NAMALWA (cell line): ENCODE measurements around the gene ARHGEF7.

Experiments used
- DNase-seq: peaks from one replicate; pipeline ENCODE4 v3.0.0-alpha.2; 2015; ENCODE audit warnings: low spot score

ARHGEF7 gene

DNA sequence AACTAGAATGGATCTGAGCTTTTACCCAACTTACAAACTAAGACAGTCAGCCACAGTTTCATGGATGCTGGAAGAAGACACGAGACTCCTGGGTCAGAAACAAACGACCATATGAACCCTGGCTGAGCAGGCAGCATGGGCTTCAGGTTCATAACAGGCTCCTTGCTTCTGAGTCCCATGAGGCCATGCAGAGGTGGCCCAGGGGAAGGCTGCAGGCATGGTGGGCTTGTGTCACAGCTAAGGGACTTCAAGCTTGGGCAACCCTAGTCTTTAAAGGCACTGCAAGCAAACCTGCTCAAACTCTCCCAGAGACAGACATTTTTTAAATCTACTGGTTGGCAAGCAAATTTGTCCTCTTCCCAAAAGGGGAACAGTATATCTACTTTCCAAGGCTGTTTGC lies 5.1 kb upstream of the ARHGEF7 start:
- DNase-seq: no peak

DNA sequence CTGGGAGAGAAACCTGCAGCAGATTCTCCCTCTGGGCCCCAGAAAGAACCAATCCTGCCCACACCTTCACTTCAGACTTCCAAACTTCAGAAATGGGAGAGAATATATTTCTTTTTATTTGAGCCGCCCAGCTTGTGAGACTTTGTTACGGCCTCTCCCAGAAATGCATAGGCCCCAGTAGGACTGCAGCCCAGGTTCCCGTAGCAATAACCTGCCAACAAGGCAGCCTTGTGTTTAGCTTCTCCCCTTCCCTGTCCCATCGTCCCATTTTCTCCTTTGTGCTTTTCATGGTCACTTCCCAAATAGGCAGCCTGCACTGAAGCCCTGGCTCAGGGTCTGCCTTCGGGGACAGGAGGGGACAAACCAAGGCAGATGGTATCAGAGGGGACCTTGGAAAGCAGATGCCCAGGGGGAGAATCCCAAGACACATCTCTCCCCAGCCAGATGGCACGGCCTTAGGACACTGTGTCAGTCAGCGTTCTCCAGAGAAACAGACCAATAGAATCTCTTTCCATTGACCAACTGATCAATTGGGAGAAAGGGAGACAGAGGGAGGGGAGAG lies 3.7 kb upstream of the ARHGEF7 start:
- no peak for DNase-seq

DNA sequence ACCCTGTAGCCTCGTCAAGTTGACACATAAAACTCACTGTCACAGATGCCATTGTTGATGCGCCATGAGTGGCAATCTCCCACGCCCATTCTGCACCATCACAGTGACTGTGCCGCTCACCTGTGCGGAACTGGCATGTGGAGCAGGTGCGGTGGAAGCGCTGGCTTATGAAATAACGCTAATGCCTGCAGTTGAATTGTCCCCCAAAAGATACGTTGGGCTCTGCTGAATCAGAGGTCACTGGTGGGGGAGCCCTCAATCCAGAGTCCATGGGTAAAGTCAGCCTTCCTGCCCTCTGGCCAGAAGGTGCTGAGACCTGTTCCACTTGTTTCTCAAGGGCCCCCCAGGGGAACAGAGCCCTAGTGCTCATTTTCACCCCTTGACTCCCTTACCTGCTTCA lies 2.9 kb upstream of the ARHGEF7 start:
- DNase-seq: no peak

DNA sequence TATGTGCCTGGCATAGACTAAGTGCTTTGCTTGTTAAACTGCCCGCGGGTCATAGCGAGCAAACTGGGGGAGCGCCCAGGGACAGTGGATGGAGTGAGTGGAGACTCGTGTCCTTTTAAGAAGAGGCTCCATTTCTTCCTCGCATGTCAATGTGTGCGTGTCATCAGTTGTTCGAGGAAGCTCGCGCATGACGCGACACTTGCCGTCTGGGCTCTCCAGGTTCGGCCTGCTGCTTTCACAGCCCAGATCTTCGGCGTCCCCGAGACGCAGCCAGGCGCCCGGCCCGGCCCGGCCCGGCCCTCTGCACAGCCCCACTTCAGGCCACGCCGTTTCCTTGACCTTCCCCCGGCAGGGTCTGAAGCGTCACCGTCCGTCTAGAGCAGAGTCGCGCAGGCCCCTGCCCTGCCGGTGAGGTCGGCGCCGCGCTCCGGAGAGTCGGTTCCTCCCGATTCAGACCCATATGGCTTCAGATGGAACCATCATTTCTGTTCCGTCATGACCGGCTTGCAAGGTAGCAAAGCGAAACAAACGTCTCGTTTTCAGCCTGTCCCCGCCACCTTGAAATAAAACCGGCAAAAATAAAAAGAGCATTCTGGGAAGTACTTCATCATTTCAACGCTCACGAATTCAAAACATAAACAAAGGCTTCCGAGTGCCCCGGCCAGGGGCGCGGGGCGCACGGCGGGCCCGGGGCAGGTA lies 599 bp upstream of the ARHGEF7 start:
- DNase-seq: no peak

DNA sequence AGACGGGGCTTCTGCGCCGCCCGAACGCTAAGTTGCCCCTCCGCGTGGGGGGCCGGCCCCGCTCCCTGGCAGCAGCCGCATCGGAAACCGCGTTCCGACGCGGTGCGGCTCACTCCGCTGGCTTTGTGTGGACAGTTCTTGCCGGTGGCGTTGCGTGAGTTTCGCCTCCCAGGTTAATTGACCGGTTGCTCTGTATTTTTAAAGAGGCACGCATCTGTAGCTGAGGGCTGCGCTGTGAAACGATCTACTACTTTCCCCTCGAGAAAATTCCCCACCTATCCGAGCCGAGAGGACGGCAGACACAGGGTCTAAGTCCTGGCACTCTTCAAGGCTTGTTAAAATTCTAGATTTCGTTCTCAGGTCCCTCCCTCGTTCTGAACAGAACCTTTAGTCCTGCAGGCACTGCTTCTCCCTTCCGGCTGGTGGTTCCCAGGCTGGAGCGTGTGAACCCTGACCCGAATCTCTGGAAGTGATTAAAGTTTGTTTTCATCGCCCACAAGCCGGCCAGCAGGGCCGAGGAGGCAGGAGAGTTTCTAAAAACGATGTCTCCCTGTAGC lies 933 bp downstream of the ARHGEF7 start:
- DNase-seq: no peak

DNA sequence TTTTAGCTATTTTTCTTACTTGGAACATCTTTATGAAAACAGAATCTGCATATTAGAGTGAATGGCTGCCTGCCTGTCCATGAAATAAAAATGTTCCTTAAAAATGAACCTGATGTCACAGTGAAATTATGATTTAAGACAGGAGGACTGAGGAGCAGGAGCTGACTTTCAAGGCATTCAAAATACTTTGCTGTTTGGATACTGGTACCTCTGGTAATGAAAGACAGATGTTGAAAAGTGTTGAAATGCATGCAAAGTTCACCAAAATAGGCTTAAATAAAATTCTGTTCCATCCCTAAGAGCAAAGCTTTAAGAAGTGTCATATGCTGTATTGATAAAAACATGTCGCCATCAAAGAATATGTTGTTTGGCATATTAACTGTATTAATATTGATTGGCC lies 1.7 kb downstream of the ARHGEF7 start:
- DNase-seq: no peak

DNA sequence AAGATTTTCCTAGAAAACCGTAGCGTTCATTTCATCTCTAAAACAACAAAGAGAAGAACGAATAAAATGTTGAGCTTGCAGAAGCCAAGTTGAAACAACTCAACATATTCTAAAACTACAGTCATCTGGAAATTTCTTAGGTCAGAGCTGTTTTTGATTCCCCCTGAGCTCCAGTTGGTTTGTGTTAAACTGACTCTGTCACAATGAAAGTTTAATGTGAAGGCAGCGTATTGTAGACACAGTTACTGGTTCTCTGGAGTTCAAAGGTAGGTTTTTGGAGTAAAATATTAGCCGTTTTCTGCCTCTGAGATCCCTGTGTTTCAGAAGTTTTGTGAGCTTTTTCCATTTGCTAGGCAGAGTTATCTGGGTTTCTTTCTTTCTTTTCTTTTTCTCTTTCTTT lies 2.2 kb downstream of the ARHGEF7 start:
- DNase-seq: no peak

DNA sequence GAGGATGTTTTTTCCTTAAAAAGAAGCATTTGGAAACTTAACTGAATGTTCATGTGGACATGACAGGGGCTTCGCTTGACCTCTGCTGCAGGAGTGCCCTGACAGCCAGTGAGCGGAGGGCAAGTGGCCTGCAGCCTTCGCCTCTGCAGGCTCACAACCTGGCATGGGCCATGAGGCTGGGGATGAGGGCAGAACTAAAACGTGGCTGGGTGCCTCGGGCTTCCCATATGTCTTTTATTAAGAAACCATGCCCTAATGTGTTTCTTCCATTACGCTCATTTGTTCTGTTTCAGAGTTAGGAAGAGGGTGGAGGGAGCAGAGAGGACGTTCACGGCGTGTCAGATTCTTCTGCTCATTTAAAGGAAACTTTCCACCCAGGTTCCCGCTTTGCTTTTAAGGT lies 2.9 kb downstream of the ARHGEF7 start:
- no peak for DNase-seq

DNA sequence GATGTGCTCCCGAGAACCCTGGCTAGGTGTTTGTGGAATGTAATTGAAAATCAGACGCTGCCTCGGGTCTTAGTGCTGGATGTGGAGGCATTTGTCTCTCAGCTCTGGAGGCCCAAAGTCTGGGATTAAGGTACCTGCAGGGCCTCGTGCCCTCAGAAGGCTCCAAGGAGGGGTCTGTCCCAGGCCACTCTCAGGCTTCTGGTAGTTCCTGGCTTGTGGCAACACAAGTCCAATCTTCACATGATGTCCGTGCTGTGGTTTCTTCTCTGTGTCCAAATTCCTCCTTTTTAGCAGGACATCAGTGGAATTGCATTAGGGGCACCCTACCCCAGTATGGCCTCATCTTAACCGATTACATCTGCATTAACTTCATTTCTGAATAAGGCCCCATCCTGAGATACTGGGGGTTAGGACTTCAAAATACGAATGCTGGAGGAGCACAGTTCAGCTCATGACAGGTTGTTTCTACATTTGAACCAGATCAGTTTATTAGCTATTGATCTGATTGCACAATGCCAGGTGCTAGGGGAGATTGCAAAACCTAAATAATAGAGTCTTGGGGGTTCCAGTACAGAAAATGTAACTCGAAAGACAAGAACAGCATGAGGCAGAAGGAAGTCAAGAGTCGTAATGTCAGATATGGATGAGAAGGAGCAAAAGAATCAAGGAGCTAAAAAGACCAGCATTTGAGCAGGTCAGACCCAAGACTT lies 3.9 kb downstream of the ARHGEF7 start:
- no peak for DNase-seq

DNA sequence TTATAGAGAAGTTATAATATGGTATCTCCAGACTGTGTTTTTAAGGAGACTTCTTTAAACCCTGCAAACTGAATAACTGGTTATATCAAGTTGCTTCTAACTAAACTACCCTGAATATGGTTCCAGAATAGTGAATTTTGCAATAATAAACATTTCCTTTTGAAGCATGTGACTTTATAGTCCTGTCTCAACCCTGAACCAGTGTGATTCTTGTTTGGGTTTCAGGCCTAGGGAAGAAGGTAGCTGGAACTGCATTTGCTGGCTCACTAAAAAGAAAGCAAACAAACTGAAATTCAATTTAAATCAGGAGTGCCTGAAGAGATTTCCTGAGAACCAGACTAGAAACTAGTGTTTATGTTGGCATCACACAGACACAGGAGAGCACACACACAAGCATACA lies 4.9 kb downstream of the ARHGEF7 start:
- DNase-seq: no peak

DNA sequence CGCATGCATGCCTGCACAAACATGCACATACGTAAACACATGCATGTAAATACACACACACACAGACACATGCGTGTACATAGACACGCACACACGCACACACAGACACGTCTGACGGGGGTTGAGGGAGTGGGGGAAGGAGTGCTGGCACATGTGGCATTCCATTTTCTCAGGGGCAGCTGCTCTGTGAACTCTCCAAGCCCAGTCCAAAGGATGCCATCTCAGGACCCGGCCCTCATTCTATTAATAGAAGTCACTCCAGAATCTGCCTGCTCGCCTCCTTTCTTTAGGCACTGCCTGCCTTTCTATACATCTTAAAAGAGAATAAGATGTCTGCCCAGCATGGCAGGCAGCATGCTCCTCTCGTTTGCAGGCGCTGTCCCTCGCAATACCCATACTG lies 5.3 kb downstream of the ARHGEF7 start:
- DNase-seq: no peak

DNA sequence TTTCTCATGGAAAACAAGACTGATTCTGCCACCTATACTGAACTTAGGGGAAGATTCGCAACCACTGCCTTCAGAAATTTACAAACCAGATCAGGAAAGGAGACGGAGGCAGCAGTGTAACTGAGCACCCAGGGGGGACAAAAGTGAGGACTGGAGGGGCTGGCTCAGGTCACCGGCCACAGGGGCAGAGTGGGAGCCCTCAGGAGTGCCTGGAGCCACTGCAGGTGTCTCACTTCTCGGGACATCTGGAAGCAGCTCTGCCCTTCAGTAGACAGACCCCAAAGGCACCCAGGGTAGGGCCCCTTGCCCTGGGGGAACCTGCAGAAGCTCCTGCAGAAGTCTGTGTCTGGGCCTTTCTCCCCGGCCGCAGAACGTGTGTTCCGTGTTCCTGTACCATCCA lies 5.8 kb downstream of the ARHGEF7 start:
- no peak for DNase-seq

DNA sequence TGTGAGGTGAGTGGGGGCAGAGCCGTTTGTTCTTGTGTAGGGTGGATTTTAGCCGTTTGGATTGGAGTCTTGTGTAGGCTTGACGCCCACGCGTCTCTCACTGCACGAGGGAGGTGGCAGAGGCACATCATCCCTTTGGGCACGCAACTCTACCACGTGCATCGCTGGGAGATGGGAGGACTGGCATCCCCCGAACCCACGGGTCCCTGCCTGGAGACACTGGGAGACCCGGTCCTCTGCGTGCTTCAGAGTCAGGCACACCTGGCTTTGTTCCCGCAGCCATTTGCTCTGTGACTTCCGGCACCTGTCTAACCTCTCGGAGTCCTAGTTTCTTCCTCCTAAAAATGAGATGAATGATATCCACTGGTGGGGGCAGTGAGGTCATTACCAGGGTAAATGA lies 6.4 kb downstream of the ARHGEF7 start:
- DNase-seq: no peak

DNA sequence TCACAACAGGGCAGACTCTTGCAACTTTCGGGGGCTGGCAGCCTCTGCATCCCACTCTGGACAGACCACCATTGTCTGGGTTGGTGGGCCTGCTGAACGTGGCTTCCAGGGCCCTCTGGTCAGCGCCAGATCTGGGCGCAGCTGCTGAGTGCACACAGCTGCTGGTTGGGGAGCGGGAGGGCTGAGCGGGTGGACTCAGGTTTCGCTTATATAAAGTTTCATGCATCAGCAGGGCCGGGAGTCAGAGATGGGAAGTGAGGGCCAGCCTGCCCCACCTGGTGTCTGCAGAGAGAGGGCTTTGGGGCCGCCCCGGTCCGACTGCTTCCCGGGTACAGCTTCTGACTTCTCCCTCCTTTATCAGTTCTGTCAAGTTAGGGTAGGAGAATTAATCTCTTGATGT lies 6.9 kb downstream of the ARHGEF7 start:
- no peak for DNase-seq

DNA sequence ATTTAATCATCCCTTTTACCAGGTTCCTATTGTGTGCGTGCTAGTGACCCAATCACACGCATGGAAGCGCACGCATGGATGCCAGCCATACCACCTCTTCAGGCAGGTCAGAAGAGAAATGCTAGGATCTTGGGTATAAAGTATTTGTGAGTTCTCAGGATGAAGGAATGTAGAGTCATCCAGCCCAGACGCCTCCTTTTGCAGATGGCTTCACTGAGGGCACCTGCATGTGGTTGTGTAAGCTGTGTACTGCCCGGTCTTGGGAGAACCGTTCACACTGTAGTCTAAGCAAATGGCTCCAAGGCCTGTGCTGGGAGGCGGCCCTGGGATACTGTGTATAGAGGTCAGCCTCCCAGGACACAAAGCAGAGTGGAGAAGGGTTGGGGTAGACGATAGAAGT lies 7.5 kb downstream of the ARHGEF7 start:
- no peak for DNase-seq

DNA sequence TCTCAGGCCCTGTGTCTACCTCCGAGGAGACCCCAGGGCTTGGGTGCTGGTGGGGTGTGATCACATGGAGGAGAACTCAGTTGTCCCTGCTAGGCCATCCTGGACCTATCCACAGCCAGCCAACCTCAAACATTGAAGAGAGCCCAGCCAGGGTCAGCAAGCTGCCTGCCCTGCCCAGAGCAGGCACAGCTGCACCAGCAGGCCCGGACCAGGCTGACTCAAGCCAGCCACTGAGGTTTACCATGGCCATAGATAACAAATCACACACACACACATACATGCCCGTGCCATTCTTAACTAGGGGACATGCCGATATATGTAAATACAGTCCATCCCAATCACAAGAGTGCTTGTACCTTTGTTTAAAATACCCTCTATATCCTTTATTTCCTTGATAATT lies 8.1 kb downstream of the ARHGEF7 start:
- DNase-seq: no peak

DNA sequence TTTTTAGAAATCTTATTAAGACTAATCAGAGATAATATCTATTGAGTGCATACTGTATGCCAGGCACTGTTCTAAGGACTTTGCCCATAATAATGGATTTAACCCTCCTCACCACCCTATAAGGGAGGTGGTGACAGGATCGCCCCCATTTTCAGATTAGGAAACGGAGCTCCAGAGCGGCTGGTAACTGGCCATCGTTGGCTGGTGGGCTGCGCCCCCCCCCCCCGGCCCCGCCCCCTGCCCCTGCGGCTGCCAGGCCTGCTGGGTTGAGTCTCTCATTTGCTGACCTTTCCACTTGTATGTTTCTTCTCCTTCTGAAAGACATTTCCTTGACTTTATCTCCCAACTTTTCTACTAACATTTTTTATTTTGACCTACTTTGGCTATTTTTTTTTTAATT lies 8.5 kb downstream of the ARHGEF7 start:
- no peak for DNase-seq

DNA sequence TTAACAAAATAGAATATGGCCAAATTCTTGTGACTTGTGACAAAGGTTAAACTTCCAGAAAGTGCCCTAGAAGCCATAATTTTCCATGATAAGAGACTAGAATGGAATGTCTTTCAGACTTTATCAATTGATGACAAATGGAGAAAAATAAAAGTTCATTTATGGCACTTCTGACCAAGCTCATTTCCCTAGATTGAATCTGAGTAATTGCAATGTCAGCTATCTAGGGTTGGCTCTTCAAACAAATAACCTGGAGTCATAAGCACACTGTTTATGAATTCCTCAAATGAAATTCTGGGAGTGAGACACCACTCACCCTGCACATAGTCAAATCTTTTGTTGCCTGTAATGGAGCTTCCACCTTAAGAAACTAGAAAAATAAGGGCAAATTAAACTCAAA lies 11.4 kb downstream of the ARHGEF7 start:
- DNase-seq: no peak

DNA sequence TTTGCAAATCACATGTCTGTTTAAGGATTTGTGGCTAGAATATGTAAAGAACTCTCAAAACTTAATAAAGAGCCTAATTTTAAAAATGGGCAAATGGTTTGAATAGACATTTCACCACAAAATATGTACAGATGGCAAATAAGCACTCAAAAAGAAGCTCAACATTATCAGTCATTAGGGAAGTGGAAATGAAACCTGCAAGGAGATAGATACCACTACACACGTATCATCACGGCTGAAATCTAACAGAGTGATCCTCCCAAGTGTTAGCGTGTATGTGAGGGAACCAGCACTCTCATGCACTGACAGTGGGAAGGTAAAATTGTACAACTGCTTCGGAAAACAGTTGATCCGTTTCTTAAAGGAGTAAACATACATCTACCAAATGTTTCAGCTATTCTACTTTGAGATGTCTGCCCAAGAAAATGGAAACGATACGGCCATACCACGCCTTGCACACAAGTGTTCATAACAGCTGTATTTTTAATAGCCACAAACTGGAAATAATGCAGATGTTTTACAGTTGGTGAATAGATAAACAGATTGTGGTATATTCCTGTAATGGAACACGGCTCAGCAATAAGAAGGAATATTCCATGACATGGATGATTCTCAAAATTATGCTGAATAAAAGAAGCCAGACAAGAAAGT lies 14.5 kb downstream of the ARHGEF7 start:
- peak; percentile 86 for DNase-seq

DNA sequence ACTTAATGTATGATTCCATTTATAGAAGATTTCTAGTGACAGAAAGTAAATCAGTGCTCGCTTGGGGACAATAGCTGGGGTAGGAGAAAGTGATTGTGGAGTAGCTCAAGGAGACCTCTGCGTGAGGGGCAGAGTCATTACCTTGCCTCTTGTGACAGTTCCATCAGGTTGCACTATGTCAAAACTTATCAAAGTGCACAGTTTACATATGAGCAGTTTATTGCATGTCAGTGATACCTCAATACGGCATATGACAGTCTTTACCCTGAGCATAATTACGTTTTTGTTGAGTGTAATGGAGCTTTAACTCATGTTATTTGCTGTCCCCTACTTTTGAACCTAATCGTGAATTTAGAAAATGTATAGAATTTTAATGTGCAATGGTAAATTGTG lies 15.0 kb downstream of the ARHGEF7 start:
- DNase-seq: no peak

DNA sequence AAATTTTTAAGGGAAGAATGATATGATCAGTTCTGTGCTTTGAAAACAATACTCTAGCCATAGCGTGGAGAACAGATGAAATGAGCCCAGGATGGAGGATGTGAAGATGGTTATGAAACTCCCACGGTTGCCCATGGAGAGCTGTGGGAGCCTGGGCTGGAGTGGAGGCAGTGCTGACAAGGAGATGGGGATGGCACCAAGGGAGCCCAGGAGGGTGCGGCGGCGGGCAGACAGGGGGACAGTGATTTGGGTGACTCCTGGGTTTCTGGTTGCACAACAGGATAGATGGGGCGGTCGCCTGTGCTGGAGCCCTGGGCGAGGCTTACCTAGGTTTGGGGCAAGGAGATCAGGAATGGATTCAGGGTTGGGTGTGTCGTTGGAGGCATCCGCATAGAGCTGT lies 15.9 kb downstream of the ARHGEF7 start:
- no peak for DNase-seq

DNA sequence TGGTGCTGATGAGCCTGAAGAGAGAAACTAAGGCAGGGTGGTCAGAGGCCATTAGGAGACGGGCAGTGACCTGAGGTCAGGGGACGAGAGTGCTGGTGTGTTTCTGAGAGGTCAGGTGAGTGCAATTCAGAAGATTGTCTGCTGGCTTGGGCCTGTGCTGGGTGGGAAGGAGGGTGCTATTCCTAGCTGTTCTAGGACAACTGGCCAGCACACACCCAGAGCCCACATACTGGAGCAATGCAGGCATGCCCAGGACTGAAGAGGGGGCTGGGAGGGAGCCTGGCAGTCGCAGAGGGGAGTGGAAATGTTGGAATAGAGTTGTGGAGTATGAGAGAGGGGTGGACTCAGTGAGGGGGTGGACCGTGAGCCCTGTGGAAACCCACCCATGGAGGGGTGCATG lies 16.5 kb downstream of the ARHGEF7 start:
- no peak for DNase-seq

DNA sequence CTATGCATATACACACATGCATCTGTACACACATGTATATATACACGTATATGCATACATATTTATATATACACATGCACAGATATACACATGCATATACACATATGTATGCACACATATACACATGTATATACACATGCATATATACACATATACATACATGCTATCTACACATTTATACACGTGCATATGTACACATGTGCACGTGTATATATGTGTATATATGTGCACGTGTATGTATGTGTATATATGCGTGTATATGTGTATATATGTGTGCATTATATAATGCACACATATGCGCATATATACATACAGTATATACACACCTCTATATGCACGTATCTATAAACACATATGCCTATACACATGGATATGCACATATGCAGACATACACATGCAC lies 17.8 kb downstream of the ARHGEF7 start:
- no peak for DNase-seq
